Smooth muscle cell (in vitro differentiated cells): ENCODE measurements around the gene PPP1R8. TPM values are rescaled to one million over a fixed set of nuclear protein-coding genes. Genes with fewer than 3 reads are reported as not detected.

Experiments
- DNase-seq: peaks from one replicate; lab custom pipeline; 2025; ENCODE audit not compliant: unreplicated experiment; lab: John Stamatoyannopoulos, UW
- H2AFZ ChIP-seq: fragments of 200-600 bp; sonication (generic); 2 replicates; pipeline ENCODE4 v1.6.0; 2016; ENCODE audit warnings: antibody characterized with exemption, low read depth, mild to moderate bottlenecking
- H3F3A ChIP-seq: fragments of 200-600 bp; sonication (generic); 2 replicates; pipeline ENCODE4 v1.6.0; 2017; ENCODE audit warnings: antibody characterized with exemption, low read depth
- H3K27ac ChIP-seq: fragments of 200-600 bp; sonication (generic); 2 replicates; pipeline ENCODE4 v1.5.1; 2016; ENCODE audit warnings: low read depth, mild to moderate bottlenecking
- H3K27me3 ChIP-seq: fragments of 200-600 bp; sonication (generic); 2 replicates; pipeline ENCODE4 v1.6.1; 2016; ENCODE audit warnings: low read depth, mild to moderate bottlenecking
- H3K36me3 ChIP-seq: fragments of 200-600 bp; sonication (generic); 2 replicates; pipeline ENCODE4 v1.5.1; 2016; ENCODE audit warnings: low read depth
- H3K4me1 ChIP-seq: fragments of 200-600 bp; sonication (generic); 2 replicates; pipeline ENCODE4 v1.5.1; 2016; ENCODE audit warnings: low read depth
- H3K4me2 ChIP-seq: fragments of 200-600 bp; sonication (generic); 2 replicates; pipeline ENCODE4 v1.6.0; 2016; ENCODE audit warnings: mild to moderate bottlenecking
- H3K4me3 ChIP-seq: fragments of 200-600 bp; sonication (generic); 2 replicates; pipeline ENCODE4 v1.5.1; 2016; ENCODE audit warnings: mild to moderate bottlenecking
- H3K79me2 ChIP-seq: fragments of 200-600 bp; sonication (generic); 2 replicates; pipeline ENCODE4 v1.6.0; 2016; ENCODE audit warnings: low read depth, mild to moderate bottlenecking
- H3K9ac ChIP-seq: fragments of 200-600 bp; sonication (generic); 2 replicates; pipeline ENCODE4 v1.6.0; 2016; ENCODE audit warnings: low read depth
- H3K9me3 ChIP-seq: fragments of 200-600 bp; sonication (generic); replicated peaks from 2 replicates; pipeline ENCODE4 v1.5.1; 2016; ENCODE audit warnings: low read depth
- H4K20me1 ChIP-seq: fragments of 200-600 bp; sonication (generic); 2 replicates; pipeline ENCODE4 v1.6.0; 2016; ENCODE audit warnings: low read depth
- CTCF ChIP-seq: fragments of 200-600 bp; sonication (generic); IDR thresholded peaks from 2 replicates; pipeline ENCODE4 v1.5.1; 2017; ENCODE audit warnings: borderline replicate concordance, mild to moderate bottlenecking, antibody characterized with exemption; ENCODE audit not compliant: insufficient read depth, poor library complexity, severe bottlenecking
- WGBS: methylation state at CpG from one replicate; pipeline ENCODE4 v1.1.7; 2016; ENCODE audit warnings: low lambda C conversion rate; 5-methylcytosine and 5-hydroxymethylcytosine counted together
- polyA plus RNA-seq: library from polyadenylated mRNA; unstranded; fragments of >200 nt; fragmentation: Nextera tagmentation; extraction: Ambion mirVana; gene quantifications from 2 replicates; pipeline ENCODE4 v1.2.1, GENCODE V29; 2016
- total RNA-seq: library from RNA; depleted of rRNA; stranded (reverse); fragments of >200 nt; gene quantifications from 2 replicates; pipeline ENCODE4 v1.2.3, GENCODE V29; 2014

The PPP1R8 gene
- total and polyA plus RNA-seq, 2 experiments from 2014 or later, result 14.4 to 36.4 TPM

GRCh38 chr1:27835046-27835445, 4.5 kb downstream of the PPP1R8 start:
- Histone ChIP-seq H3F3A (peaks cover 3% of the 10 kb centered on the region), H3K9me3 (no peaks in the 10 kb centered on the region), H3K27me3 (no peaks in the 10 kb centered on the region), H3K9ac (no peak overlapping the region), H4K20me1 (peaks cover 35% of the 10 kb centered on the region), H3K4me3 (no peak overlapping the region), H3K27ac (no peak overlapping the region), H3K36me3 (peaks cover 13% of the 10 kb centered on the region), H3K4me1 (peaks cover 17% of the 10 kb centered on the region), H3K79me2 (peaks cover 91% of the 10 kb centered on the region), H2AFZ (no peak overlapping the region), H3K4me2 (no peak overlapping the region)
- no peak for TF ChIP-seq CTCF
- no peak for DNase-seq

GRCh38 chr1:27835501-27835900, 4.9 kb downstream of the PPP1R8 start:
- Histone ChIP-seq H4K20me1 (peaks cover 39% of the 10 kb centered on the region), H3K4me1 (peaks cover 17% of the 10 kb centered on the region), H3K9me3 (no peaks in the 10 kb centered on the region), H3K4me3 (no peak overlapping the region), H3K79me2 (peaks cover 95% of the 10 kb centered on the region), H3F3A (peaks cover 3% of the 10 kb centered on the region), H3K4me2 (no peak overlapping the region), H2AFZ (no peak overlapping the region), H3K27ac (no peak overlapping the region), H3K9ac (no peak overlapping the region), H3K36me3 (peaks cover 13% of the 10 kb centered on the region), H3K27me3 (no peaks in the 10 kb centered on the region)
- TF ChIP-seq CTCF, result no peak
- WGBS, result 97% methylated on average over 1 of the region's 1 CpG
- no peak for DNase-seq

GRCh38 chr1:27849951-27850350, 19.4 kb downstream of the PPP1R8 start:
- no peaks in the 10 kb centered on the region for H3K79me2 ChIP-seq
- H3K4me1 ChIP-seq, result no peaks in the 10 kb centered on the region
- no peak overlapping the region for H3K27ac ChIP-seq
- H3K9ac ChIP-seq, result no peak overlapping the region
- peaks cover 9% of the 10 kb centered on the region for H3K36me3 ChIP-seq
- no peak for TF ChIP-seq CTCF
- H3K4me2 ChIP-seq, result no peak overlapping the region
- H2AFZ ChIP-seq, result no peak overlapping the region
- H4K20me1 ChIP-seq, result peaks cover 4% of the 10 kb centered on the region
- no peaks in the 10 kb centered on the region for H3K9me3 ChIP-seq
- no peaks in the 10 kb centered on the region for H3F3A ChIP-seq
- DNase-seq, result no peak
- H3K4me3 ChIP-seq, result no peak overlapping the region
- WGBS, result 96% methylated on average over 7 of the region's 7 CpGs
- H3K27me3 ChIP-seq, result no peaks in the 10 kb centered on the region

GRCh38 chr1:27855085-27855484, 24.5 kb downstream of the PPP1R8 start:
- WGBS, result 96% methylated on average over 6 of the region's 6 CpGs
- DNase-seq, result no peak
- Histone ChIP-seq H3K79me2 (no peaks in the 10 kb centered on the region), H2AFZ (no peak overlapping the region), H4K20me1 (no peaks in the 10 kb centered on the region), H3K27ac (no peak overlapping the region), H3K9me3 (no peaks in the 10 kb centered on the region), H3K4me2 (no peak overlapping the region), H3F3A (no peaks in the 10 kb centered on the region), H3K36me3 (peaks cover 6% of the 10 kb centered on the region), H3K4me3 (no peak overlapping the region), H3K4me1 (no peaks in the 10 kb centered on the region), H3K27me3 (no peaks in the 10 kb centered on the region), H3K9ac (no peak overlapping the region)
- no peak for TF ChIP-seq CTCF
